SIG-M5 treated with dmso at 0.1 percent for 504 hours (cell line): Measurements from ENCODE around the gene FOXI1.
A peak's percentile ranks its signal among the peaks of the same experiment; 100 is the strongest.

Experiments
- DNase-seq: peaks from one replicate; lab custom pipeline; 2025; ENCODE audit not compliant: unreplicated experiment; lab: John Stamatoyannopoulos, UW

FOXI1 gene

GRCh38 chr5:170126061-170126460 is 20.4 kb downstream of the FOXI1 start:
- DNase-seq = no peak

GRCh38 chr5:170126626-170127025 is 20.9 kb downstream of the FOXI1 start:
- DNase-seq = no peak

- DNase-seq = no peak
Observed at GRCh38 chr5:170131235-170131634, 25.5 kb downstream of the FOXI1 start.

- no peak for DNase-seq
Observed at GRCh38 chr5:170132269-170132975, 26.7 kb downstream of the FOXI1 start.

- no peak for DNase-seq
Observed at GRCh38 chr5:170132976-170133448, 27.3 kb downstream of the FOXI1 start.

GRCh38 chr5:170135796-170136490 is 30.2 kb downstream of the FOXI1 start:
- DNase-seq = peak; percentile 6

GRCh38 chr5:170136506-170136905 is 30.8 kb downstream of the FOXI1 start:
- no peak for DNase-seq

GRCh38 chr5:170137694-170138214 is 32.1 kb downstream of the FOXI1 start:
- no peak for DNase-seq

- no peak for DNase-seq
Observed at GRCh38 chr5:170138273-170138672, 32.6 kb downstream of the FOXI1 start.

- no peak for DNase-seq
Observed at GRCh38 chr5:170139786-170140335, 34.2 kb downstream of the FOXI1 start.

- DNase-seq = peak; percentile 50
Observed at GRCh38 chr5:170141196-170141595, 35.5 kb downstream of the FOXI1 start.

- no peak for DNase-seq
Observed at GRCh38 chr5:170141636-170142035, 35.9 kb downstream of the FOXI1 start.

- DNase-seq = no peak
Observed at GRCh38 chr5:170142196-170142595, 36.5 kb downstream of the FOXI1 start.

- DNase-seq = no peak
Observed at GRCh38 chr5:170143091-170143490, 37.4 kb downstream of the FOXI1 start.

- DNase-seq = no peak
Observed at GRCh38 chr5:170143710-170144109, 38.0 kb downstream of the FOXI1 start.

GRCh38 chr5:170144286-170145023 is 38.8 kb downstream of the FOXI1 start:
- no peak for DNase-seq

- peak; percentile 64 for DNase-seq
Observed at GRCh38 chr5:170145462-170145861, 39.8 kb downstream of the FOXI1 start.

GRCh38 chr5:170147051-170147752 is 41.5 kb downstream of the FOXI1 start:
- no peak for DNase-seq

GRCh38 chr5:170147753-170148264 is 42.1 kb downstream of the FOXI1 start:
- no peak for DNase-seq

- DNase-seq = no peak
Observed at GRCh38 chr5:170148430-170149205, 42.9 kb downstream of the FOXI1 start.
